Limb (tissue), 2 donors: ENCODE data around the gene PPARG.
"Not testable (repeated sequence)": the region's sequence is repeated elsewhere in the genome, so short reads cannot be mapped to it uniquely, and the experiment has no call there.

Experiments
- DNase-seq, 2 donors: peaks; one replicate each; pipeline ENCODE4 v3.0.0-alpha.2; 2016; ENCODE audit errors: extremely low spot score in 2 of 2

The PPARG gene

DNA sequence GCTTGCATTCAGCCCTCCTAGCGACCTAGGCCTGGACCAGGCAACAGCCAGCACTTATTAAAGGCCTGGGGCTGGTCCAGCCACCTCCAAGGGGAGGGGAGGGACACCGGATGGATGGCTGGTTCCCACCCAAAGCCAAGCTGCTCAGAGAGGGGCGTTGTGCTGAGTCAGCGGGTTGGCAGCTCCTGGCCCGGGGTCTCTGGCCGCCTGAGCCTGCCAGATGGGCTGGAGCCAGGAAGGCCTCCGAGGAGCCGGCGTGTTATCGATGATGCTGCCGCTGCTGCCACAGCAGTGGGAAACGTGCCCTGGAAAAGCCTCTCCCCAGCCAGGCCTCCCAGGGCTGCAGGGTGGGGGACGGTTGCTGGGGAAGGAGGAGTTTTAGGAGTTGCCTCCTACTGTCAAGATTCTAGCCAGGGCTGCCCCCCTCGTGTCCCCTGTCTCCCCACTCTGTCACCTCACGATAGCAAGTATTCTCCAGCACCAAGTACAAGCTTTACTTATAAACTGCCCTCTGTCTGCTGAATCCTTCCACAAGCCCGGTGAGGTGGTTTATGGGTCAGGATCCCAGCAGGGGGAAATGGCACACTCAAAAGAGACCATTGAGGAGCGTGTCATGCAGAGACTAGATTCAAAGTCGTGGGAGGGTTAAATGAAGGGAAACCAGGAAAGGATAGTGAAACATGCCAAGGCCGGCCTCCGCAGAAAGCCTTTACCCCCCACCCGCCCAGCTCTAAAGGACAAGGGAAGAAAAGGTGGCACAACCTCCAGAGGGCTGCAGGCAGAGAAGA is 152.3 kb downstream of the PPARG start:
- DNase-seq, result peak; percentile 58 to 78

DNA sequence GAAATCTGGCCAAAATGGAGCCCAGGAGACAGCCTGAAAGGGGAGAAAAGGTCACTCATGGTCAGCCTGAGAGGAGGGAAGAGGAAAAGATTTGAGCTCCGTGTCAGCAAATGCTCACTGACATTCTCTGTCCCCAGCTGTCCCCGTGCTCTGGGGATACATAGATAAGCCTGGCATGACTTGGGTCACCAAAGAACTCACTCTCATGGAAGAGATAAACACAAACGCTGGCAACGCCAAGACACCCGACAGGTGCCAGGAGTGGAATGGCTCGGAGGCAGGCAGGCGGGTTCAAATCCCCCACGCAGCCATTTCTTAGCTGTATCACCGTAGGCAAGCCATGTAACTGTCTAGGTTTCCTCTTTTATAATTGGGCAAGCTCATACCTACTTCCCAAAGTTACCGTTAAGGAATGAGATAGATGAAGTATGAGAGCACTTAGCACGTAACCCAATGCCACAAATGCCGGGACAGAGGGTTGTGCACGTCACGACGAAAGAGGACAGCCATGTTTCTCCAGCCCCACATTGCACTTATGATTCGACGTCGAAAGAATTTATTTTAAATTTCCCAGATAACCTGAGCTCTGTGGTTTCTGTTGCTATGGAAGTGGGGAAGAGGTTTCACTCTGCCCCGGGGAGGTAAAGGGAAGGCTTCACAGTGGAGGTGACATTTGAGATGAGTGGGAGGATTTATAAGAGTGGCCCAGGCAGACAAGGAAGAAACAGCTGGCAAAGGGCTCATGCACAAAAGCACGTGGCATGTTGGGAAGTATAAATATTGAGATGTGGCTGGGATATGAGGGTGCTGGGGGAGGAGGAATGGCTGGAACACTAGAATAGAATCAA is 154.0 kb downstream of the PPARG start:
- no peak for DNase-seq

- DNase-seq, result no peak
These were observed 155.1 kb downstream of the PPARG start for GRCh38 chr3:12443781-12444522.

GRCh38 chr3:12444582-12445471 is 156.0 kb downstream of the PPARG start:
- peak in 1 of 2 donors; percentile 65 for DNase-seq

- DNase-seq, result no peak
These were observed 156.8 kb downstream of the PPARG start for GRCh38 chr3:12445523-12446240.

DNA sequence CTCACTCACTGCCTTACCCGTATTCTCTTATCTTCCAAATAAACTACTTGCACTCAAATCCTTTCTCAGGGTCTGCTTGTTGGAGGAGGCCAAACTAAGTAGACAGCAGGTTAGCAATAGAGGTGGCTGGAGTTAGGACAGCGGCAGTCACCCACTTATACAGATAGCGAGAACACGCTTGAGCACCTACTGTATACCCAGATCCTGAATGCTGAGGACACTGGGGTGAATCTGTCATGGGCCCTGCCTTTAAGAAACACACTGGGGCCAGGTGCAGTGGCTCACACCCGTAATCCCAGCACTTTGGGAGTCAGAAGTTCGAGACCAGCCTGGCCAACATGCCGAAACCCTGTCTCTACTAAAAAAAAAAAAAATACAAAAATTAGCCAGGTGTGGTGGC is 157.4 kb downstream of the PPARG start:
- DNase-seq, result no peak

- DNase-seq, result no peak
These were observed 158.2 kb downstream of the PPARG start for GRCh38 chr3:12447075-12447474.

- not testable (repeated sequence) for DNase-seq
These were observed 159.7 kb downstream of the PPARG start for GRCh38 chr3:12448404-12449202.

- no peak for DNase-seq
These were observed 161.2 kb downstream of the PPARG start for GRCh38 chr3:12449889-12450682.

- no peak for DNase-seq
These were observed 162.6 kb downstream of the PPARG start for GRCh38 chr3:12451481-12451880.

DNA sequence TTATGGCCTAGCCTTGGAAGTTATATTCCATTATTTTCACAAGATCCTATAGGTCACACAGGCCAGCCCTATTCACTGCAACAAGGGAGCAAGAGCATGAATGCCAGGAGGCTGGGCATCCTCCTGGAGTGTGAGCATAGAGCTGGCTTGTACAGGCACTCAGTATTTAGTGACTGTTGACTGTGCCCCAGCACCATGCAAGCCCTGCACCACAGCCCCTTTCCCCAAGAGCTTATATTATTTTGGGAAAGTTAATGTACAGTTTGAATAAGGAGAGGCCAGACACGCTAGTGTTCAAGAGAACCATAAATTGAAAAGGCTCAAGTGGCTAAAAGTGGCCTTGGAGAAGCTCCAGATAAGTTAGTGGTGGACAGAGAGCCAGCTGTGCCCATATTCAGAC is 163.1 kb downstream of the PPARG start:
- no peak for DNase-seq

- DNase-seq, result no peak
These were observed 163.8 kb downstream of the PPARG start for GRCh38 chr3:12452361-12453330.

- no peak for DNase-seq
These were observed 165.4 kb downstream of the PPARG start for GRCh38 chr3:12454076-12454815.

DNA sequence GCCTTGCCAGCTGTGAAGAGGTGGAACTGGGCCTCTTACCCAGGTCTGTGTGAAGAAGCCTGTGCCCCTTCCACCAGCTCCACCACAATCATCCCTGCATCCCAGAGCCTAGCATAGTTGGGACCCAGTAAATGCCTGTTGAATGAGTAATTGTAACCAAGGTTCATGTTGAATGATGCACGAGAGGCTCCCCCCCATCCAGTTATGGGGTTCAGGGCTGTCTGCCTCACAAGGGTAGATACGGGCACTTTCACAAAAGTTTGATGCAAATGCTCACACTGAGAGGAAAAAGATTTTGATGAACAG is 165.9 kb downstream of the PPARG start:
- DNase-seq, result no peak

DNA sequence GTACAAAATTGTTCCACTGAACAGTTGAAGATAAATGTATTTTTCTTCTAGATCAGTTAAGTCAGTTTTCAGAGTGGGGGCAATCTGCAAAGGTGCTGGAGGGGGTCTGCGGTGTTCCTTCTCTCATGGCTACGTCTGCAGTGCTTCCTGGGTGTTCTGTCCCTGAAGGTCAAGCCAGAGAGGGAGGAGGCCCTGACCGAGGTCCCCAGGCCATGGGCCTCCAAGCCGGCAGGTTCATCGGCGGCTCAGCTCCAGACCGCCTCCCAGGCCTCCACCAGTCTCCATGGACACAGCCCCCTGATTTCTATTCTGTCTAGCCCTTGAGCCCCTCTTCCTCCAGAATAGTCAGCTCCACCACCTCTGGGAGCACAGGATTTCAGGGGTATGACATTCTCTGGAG is 166.9 kb downstream of the PPARG start:
- no peak for DNase-seq

- DNase-seq, result no peak
These were observed 167.6 kb downstream of the PPARG start for GRCh38 chr3:12456441-12456840.

- DNase-seq, result not testable (repeated sequence)
These were observed 168.5 kb downstream of the PPARG start for GRCh38 chr3:12457380-12457779.
